NCI-H128 (cell line): ENCODE results near the gene IQCC.

Experiments
- DNase-seq: peaks from one replicate; lab custom pipeline; 2025; ENCODE audit not compliant: unreplicated experiment; lab: John Stamatoyannopoulos, UW

IQCC gene

DNA sequence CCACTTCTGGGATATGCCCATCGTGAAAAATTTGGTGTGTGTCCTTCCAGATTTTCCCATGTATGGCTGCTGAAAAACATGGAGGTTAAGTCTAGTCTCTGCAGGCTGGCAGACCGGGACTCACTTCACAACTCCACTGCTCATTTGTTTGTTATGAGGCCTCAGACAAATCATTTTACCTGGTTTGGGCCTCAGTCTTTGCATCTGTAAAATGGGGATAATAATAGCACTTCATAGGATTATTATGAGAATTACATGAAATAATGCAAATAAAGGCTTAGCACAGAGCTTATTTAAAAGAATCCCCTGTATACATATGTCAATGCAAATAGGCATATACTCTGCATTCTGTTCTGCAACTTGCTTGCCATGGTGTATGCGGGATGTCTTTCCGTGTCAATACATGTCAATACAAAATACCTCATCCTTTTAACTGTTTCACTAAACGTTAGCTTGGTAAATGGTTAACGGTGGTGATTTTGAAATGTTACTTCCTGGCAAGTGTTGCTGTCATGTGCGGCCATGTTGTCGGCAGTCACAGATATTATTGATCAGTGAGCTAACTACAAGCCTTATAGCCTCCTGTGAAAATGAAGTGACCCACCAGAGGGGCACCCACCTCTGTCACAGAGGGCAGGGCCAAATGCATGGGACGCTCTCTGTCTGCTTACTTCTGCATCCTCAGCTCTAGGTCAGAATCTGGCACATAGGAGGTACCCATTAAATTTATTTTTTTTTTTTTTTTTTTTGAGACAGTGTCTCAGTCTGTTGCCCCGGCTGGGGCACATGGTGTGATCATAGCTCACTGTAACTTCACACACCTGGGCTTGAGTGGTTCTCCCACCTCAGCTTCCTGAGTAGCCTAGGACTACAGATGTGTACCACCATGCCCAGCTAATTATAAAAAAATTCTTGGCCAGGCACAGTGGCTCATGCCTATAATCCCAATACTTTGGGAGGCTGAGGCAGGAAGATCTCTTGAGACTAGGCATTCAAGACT lies 49.9 kb downstream of the IQCC start:
- no peak for DNase-seq

DNA sequence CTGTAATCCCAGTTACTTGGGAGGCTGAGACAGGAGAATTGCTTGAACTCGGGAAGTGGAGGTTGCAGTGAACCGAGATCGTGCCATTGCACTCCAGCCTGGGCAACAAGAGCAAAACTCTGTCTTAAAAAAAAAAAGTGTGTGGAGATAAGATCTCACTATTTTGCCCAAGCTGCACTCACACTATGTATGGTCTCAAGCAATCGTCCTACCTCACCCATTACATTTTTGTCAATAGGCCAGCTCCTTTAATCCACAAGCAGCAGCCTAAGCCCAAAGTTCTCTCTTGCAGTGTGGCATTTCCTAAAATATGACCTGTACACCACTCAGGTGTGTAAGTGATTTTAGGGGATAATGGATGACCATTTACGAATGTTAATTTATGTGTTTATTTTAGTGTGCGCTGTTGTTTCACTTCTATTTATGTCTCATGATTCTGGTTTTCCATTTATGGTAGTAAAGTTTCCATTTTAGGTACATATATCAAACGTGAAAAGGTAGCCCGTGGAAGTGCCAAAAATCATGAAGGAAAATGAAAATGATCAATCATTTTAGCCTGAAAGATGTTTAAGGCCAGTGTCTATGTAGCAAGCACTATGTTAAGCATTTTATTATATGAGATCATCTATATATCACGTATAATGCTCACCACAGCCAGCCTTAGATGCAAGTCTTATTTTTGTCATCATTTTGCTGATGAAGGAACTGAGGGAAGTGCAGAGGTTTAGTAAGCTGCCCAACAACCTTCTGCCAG lies 51.2 kb downstream of the IQCC start:
- DNase-seq = no peak

DNA sequence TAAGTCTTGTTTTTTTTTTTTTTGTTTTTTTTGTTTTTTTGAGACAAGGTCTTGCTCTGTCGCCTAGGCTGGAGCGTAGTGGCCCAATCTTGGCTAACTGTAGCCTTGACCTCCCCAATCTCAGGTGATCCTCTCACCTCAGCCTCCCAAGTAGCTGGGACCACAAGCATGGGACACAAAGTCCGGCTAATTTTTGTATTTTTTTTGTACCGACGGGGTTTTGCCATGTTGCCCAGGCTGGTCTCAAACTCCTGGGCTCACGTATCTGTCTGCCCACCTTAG lies 51.7 kb downstream of the IQCC start:
- no peak for DNase-seq
